Calu3 (cell line): ENCODE measurements around the gene ZC3H8. TPM values are rescaled to one million over a fixed set of nuclear protein-coding genes. Genes with fewer than 3 reads are reported as not detected.

ENCODE experiments used
- BruUV-seq: library from RNA; stranded (reverse); fragments of 400-500 nt; replicated peaks from 2 replicates; lab custom pipeline; 2021; lab: Mats Ljungman, UMichigan
- CTCF ChIA-PET: fragments of 300-600 bp; sonication (Branson Sonifier 250); formaldehyde crosslinking; loops from one replicate; lab custom pipeline; 2022; ENCODE audit warnings: antibody characterized with exemption; lab: Charles Lee
- DNase-seq: peaks from one replicate; pipeline ENCODE4 v3.0.0; 2022
- H3K27ac Mint-ChIP-seq: one replicate; pipeline ENCODE4 v1.8.0; 2022; ENCODE audit warnings: mixed read lengths; ENCODE audit not compliant: unreplicated experiment
- H3K27me3 Mint-ChIP-seq: one replicate; pipeline ENCODE4 v1.8.0; 2022; ENCODE audit warnings: mixed read lengths; ENCODE audit not compliant: unreplicated experiment
- H3K36me3 Mint-ChIP-seq: one replicate; pipeline ENCODE4 v1.8.0; 2022; ENCODE audit warnings: mild to moderate bottlenecking, moderate library complexity, mixed read lengths; ENCODE audit not compliant: insufficient read depth, unreplicated experiment
- H3K4me1 Mint-ChIP-seq: one replicate; pipeline ENCODE4 v1.8.0; 2022; ENCODE audit warnings: mild to moderate bottlenecking, low read depth, mixed read lengths; ENCODE audit not compliant: unreplicated experiment
- H3K4me3 Mint-ChIP-seq: one replicate; pipeline ENCODE4 v1.8.0; 2022; ENCODE audit warnings: mild to moderate bottlenecking, low read depth, moderate library complexity, mixed read lengths; ENCODE audit not compliant: unreplicated experiment
- H3K9me3 Mint-ChIP-seq: one replicate; pipeline ENCODE4 v1.8.0; 2022; ENCODE audit warnings: low read depth, mixed read lengths; ENCODE audit not compliant: unreplicated experiment
- intact Hi-C: fragments of 100-400 bp; cut with micrococcal nuclease; formaldehyde crosslinking; loops from one replicate; pipeline ENCODE4 v1.10.0; 2022; ENCODE audit not compliant: unreplicated experiment
- total RNA-seq: library from RNA; stranded (reverse); gene quantifications from 2 replicates; pipeline ENCODE4 v1.2.3, GENCODE V29; 2022
- TF ChIP-seq, protein P1 (sequence below): fragments of 200-600 bp; IDR thresholded peaks from one replicate; pipeline ENCODE4 v1.8.0; 2022; ENCODE audit warnings: antibody characterized with exemption; ENCODE audit not compliant: unreplicated experiment

The ZC3H8 gene
- total RNA-seq, 1 experiment from 2014 or later = 14.1 TPM

DNA sequence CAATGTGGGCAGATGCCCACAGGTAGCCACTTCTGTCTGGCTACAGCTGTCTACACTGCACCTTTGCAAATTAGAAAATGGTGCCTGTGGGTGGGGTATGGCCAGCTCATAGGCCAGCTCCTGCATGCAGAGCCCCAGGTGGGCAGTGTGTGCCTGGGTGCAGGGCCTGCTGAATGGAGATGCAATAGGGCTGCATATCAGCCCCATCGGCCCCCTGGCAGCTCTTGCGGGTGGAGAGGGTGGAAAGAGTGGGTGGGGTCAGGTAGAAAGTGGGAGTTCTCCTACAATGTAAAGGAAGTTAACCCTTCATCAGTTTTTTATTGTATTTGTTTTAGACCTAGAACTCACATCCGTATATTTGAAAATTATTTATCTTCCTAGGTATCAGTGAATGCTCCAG is 79.5 kb downstream of the ZC3H8 start:
- H3K4me3 Mint-ChIP-seq = no peak overlapping the region
- intact Hi-C loops = no loop called here
- no TSS peak for BruUV-seq
- H3K27ac Mint-ChIP-seq = no peak overlapping the region
- H3K9me3 Mint-ChIP-seq = no peaks in the 10 kb centered on the region
- peaks cover 47% of the 10 kb centered on the region for H3K27me3 Mint-ChIP-seq
- no peak for DNase-seq
- H3K36me3 Mint-ChIP-seq = no peaks in the 10 kb centered on the region
- no peaks in the 10 kb centered on the region for H3K4me1 Mint-ChIP-seq
- TF ChIP-seq, protein P1, sequence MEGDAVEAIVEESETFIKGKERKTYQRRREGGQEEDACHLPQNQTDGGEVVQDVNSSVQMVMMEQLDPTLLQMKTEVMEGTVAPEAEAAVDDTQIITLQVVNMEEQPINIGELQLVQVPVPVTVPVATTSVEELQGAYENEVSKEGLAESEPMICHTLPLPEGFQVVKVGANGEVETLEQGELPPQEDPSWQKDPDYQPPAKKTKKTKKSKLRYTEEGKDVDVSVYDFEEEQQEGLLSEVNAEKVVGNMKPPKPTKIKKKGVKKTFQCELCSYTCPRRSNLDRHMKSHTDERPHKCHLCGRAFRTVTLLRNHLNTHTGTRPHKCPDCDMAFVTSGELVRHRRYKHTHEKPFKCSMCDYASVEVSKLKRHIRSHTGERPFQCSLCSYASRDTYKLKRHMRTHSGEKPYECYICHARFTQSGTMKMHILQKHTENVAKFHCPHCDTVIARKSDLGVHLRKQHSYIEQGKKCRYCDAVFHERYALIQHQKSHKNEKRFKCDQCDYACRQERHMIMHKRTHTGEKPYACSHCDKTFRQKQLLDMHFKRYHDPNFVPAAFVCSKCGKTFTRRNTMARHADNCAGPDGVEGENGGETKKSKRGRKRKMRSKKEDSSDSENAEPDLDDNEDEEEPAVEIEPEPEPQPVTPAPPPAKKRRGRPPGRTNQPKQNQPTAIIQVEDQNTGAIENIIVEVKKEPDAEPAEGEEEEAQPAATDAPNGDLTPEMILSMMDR = no peak
- CTCF ChIA-PET = no interaction called here

DNA sequence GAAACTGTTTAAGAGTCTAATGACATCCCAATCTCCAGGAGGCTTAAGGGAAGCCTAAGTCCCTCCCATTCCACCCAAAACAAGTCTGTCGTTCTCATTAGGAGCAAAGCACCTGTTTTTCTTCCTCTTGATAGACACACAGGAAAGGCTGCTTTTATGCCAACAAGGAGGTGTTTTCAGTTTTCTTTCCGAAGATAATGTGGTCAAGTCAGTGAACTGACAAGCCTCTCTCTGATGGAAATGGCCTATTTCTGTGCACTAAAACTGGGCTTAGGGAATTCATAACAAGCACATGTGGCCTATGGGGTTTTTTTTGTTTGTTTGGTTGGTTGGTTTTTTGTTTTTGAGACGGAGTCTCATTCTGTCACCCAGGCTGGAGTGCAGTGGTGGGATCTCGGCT is 80.5 kb downstream of the ZC3H8 start:
- BruUV-seq = no TSS peak
- H3K4me3 Mint-ChIP-seq = no peak overlapping the region

DNA sequence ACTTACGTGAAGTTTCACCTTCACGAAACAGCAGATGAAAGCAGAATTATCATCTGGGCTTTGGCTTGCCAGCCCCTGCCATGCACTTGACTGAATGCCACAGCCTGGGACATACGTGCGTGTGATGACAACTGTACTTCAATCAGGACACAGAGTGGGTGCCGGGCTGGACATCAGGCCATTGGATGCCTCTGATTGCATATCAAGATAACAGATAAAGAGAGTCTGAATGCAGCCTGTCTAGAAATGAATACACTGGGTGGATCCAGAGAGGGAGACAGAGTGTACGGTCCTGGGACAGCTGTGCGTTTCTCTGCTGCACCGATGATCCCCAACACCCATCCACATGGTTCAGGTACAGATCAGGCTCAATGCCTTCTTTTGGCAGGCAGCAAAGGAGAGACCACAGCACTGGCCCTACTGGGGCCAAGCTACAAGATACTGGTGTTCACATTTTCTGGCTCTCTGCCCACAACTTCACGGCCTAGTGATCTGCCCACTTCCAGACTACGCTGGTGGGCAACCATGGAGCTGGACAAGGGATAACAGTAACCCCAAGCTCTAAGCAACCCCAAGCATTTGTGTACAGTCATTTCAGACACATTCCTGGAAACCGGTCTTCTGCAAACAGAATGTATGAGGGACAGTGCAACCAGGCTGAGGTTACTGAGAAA is 81.1 kb downstream of the ZC3H8 start:
- Mint-ChIP-seq H3K36me3 (no peaks in the 10 kb centered on the region), H3K4me3 (no peak overlapping the region), H3K9me3 (no peaks in the 10 kb centered on the region), H3K27ac (no peak overlapping the region), H3K4me1 (no peaks in the 10 kb centered on the region), H3K27me3 (peaks cover 46% of the 10 kb centered on the region)
- intact Hi-C loops = no loop called here
- BruUV-seq = no TSS peak
- CTCF ChIA-PET = no interaction called here
- no peak for DNase-seq
- TF ChIP-seq, protein P1 = no peak

More for the DNA sequence above, 80.5 kb downstream of the ZC3H8 start:
- no peaks in the 10 kb centered on the region for H3K4me1 Mint-ChIP-seq
- intact Hi-C loops = no loop called here
- DNase-seq = no peak
- peaks cover 47% of the 10 kb centered on the region for H3K27me3 Mint-ChIP-seq
- H3K27ac Mint-ChIP-seq = no peak overlapping the region
- no peaks in the 10 kb centered on the region for H3K36me3 Mint-ChIP-seq
- TF ChIP-seq, protein P1 = no peak
- CTCF ChIA-PET = no interaction called here
- no peaks in the 10 kb centered on the region for H3K9me3 Mint-ChIP-seq

DNA sequence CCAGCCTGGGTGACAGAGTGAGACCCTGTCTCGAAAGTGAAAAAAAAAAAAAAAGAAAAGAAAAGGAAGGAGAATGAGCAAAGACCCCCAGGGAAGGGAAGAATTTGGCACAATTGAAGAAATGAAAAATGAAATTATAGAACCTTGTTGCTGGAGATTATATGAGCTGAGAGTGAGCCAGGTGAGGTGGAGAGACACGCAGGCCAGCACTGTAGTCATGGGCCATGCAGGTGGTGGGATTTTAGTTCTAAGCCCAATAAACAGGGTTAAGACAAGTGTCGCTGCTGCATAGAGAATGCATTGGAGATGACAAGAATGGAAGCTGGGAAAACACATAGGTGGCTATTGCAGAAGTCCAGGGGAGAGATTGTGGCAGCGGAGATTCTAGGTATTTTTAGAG is 84.3 kb downstream of the ZC3H8 start:
- TF ChIP-seq, protein P1 = no peak
- Mint-ChIP-seq H3K4me3 (no peak overlapping the region), H3K9me3 (no peaks in the 10 kb centered on the region), H3K36me3 (no peaks in the 10 kb centered on the region), H3K27me3 (peaks cover 31% of the 10 kb centered on the region), H3K27ac (no peak overlapping the region), H3K4me1 (no peaks in the 10 kb centered on the region)
- DNase-seq = no peak
- no TSS peak for BruUV-seq
- CTCF ChIA-PET = no interaction called here
- intact Hi-C loops = no loop called here
